GM21390 (cell line): ENCODE measurements around the gene KDM1B.

Experiments
- ATAC-seq: cut with Tn5 transposase; IDR thresholded peaks from one replicate; pipeline ENCODE4 v1.9.1; 2021; ENCODE audit not compliant: unreplicated experiment

Gene KDM1B

DNA sequence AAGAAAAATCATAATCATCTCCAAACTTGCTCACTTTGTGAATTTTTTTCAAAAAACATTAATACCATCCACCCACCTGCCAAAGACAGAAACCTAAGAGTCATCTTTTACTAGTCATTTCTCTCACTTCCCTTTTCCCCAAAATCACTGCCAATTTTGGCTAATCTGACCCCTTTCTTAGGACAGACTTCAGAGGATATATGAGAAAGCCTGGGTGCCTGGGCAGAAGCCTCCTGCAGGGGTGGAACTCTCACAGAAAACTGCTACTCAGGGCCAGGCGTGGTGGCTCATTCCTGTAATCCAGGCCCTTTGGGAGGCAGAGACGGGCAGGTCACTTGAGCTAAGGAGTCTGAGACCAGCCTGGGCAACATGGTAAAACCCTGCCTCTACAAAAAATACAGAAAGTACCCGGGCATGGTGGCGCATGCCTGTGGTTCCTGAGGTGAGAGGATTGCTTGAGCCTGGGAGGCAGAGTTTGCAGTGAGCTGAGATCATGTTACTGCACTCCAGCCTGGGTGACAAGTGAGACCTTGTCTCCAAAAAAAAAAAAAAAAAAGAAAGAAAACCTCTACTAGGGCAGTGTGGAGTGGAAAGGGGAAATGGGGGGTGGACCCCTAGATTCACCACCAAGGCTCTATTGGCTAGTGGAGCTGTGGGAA lies 105.4 kb downstream of the KDM1B start:
- ATAC-seq, result peak; percentile 32

DNA sequence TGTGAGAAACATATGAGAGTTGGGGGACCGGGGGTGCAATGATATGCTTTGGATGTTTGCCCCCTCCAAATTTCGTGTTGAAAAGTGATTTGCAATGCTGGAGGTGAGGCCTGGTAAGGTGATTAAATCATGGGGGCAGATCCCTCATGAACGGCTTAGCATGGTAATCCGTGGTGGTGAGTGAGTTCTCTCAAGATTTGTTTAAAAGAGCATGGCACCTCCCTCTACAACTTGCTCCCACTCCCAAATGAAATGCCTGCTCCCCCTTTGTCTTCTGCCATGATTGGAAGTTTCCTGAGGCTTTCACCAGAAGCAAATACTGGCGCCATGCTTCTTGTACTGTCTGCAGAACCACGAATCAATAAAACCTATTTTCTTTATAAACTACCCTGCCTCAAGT lies 106.7 kb downstream of the KDM1B start:
- no peak for ATAC-seq

GRCh38 chr6:18262702-18263417 lies 107.6 kb downstream of the KDM1B start:
- peak; percentile 59 for ATAC-seq

- peak; percentile 1 for ATAC-seq
Measured at GRCh38 chr6:18263418-18264218, 108.4 kb downstream of the KDM1B start.

DNA sequence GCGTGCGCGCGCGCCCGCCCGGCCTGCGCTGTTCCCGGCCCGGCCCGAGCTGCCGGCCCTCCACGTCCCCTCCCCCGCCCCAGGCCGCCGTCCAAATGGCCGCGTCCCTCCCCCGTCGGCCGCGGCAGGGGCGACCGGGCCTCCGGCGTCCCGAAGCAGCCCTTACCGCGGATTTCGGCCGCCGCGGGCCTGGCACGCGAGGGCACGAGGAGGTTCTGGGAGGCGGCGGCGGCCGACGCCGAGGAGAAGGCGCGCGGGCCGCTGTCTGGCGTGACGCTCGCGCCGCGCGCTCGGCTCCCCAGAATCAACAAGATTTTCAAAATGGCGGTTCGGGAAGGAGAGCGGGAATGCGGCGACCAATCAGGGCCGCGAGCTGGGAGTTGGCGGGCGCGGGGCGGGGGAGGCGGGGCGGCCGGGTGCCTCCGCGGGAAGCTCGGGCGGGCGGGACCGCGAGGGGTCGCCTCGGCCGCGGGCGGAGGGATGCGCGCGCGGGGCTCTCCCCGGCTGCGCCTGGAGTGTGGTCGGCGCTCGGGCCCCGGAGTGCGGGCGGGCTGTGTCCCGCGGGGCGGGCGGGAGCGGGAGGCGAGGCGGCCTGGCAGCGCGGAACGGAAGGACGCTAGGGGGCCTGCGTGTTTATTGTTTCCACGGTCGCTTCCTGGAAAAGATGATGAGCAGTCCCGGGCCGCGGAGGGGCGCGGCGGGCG lies 109.1 kb downstream of the KDM1B start, which contains the start of gene DEK:
Gene DEK, minus strand, starts transcription at position 312 of the 704 bp plus-strand sequence. CDS start 543 bp downstream, outside the sequence.
- peak; percentile 38 for ATAC-seq

DNA sequence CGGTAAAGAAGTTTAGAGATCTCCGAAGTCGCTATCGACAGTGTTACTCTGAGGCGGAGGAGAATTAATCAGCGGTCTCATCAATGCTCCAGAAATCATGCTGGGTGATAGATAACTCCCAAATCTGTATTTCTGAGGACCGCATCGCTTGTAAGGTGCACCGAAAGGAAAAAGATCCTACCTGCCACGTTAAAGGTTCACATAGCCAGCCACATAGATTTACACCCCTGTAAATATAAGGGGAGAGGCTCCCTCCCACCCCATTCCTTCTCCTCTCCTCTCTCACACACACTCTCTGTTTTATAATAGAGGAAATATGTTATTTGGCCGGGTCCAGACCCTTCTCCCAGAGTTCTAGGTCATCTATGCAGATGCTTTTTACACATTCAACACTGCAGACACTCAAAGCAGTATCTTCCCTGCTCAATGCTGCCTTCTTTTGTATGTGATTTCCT lies 109.7 kb downstream of the KDM1B start:
- ATAC-seq, result no peak

- ATAC-seq, result no peak
Measured at GRCh38 chr6:18265787-18266522, 110.7 kb downstream of the KDM1B start.

DNA sequence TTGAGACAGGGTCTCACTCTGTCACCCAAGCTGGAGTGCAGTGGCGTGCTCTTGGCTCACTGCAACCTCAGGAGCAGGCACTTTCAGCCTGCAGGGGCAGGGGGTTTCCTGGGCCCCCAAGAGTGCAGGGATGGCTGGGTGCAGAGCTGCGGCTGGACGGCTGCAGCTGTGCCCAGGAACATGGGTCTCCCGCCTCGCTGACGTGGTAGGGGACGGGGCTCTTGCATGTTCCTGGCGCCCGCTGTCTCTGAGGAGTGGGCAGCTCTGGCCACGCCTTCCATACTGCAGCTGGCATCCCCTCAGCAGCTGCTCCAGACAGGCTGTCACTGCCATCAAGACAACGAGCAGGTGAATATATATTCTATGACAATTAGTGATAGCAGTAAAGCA lies 111.3 kb downstream of the KDM1B start:
- no peak for ATAC-seq

DNA sequence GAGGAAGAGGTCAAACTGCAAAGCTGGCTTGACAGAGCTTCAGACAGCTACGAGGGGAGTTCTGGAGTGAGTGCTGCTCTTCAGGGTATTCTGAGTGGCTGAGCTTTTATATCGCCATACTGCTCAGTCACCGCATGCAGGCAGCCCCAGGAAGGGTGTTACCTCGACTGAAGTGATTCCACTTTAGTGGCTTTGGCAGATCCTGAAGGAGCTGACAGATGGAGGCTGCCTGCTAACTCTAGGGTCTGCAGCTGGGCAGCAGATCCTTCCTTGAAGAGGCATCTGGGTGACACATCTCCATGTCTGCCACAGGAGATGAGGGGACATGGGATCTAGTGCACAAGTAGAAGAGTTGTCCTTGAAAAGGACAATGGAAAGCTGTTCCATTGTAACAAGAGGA lies 112.8 kb downstream of the KDM1B start:
- no peak for ATAC-seq

- ATAC-seq, result no peak
Measured at GRCh38 chr6:18269253-18269652, 114.0 kb downstream of the KDM1B start.

GRCh38 chr6:18269717-18270116 lies 114.5 kb downstream of the KDM1B start:
- ATAC-seq, result no peak

- no peak for ATAC-seq
Measured at GRCh38 chr6:18270216-18270615, 115.0 kb downstream of the KDM1B start.
